OCI-LY1 (cell line): ENCODE results near the gene AKAP13.

ENCODE experiments used
- H2AFZ ChIP-seq: fragments of 200-600 bp; sonication (generic), shearing (Covaris generic); 2 replicates; pipeline ENCODE4 v1.6.0; 2014; ENCODE audit warnings: antibody characterized with exemption, mild to moderate bottlenecking, low read length
- H3F3A ChIP-seq: fragments of 200-600 bp; sonication (generic), shearing (Covaris generic); 2 replicates; pipeline ENCODE4 v1.6.0; 2014; ENCODE audit warnings: mild to moderate bottlenecking, antibody characterized with exemption, low read length, moderate library complexity; ENCODE audit not compliant: insufficient read depth
- H3K27ac ChIP-seq: fragments of 200-600 bp; sonication (generic); 2 replicates; pipeline ENCODE4 v1.5.1; 2014; ENCODE audit warnings: low read length, mixed run types, mild to moderate bottlenecking, low read depth; ENCODE audit not compliant: poor library complexity, severe bottlenecking
- H3K27me3 ChIP-seq: fragments of 200-600 bp; sonication (generic); 2 replicates; pipeline ENCODE4 v1.6.0; 2014; ENCODE audit warnings: antibody characterized with exemption, mild to moderate bottlenecking, low read length, moderate library complexity; ENCODE audit not compliant: insufficient read depth
- H3K36me3 ChIP-seq: fragments of 200-600 bp; sonication (generic); 2 replicates; pipeline ENCODE4 v1.6.1; 2014; ENCODE audit warnings: mild to moderate bottlenecking, antibody characterized with exemption, low read length, moderate library complexity, mixed read lengths; ENCODE audit not compliant: insufficient read depth
- H3K4me1 ChIP-seq: fragments of 200-600 bp; sonication (generic); 2 replicates; pipeline ENCODE4 v1.5.1; 2014; ENCODE audit warnings: mild to moderate bottlenecking, low read length, moderate library complexity; ENCODE audit not compliant: insufficient read depth, severe bottlenecking
- H3K4me2 ChIP-seq: fragments of 200-600 bp; sonication (generic), shearing (Covaris generic); 2 replicates; pipeline ENCODE4 v1.6.1; 2014; ENCODE audit warnings: low read length
- H3K4me3 ChIP-seq: fragments of 200-600 bp; sonication (generic); 2 replicates; pipeline ENCODE4 v1.5.1; 2014; ENCODE audit warnings: low read length, low read depth, mild to moderate bottlenecking, mixed read lengths; ENCODE audit not compliant: poor library complexity, severe bottlenecking
- H3K79me2 ChIP-seq: fragments of 200-600 bp; shearing (Covaris generic); 2 replicates; pipeline ENCODE4 v1.6.1; 2016; ENCODE audit warnings: mixed run types, low read length, mixed read lengths; ENCODE audit not compliant: insufficient read depth
- H3K9ac ChIP-seq: fragments of 200-600 bp; sonication (generic), shearing (Covaris generic); 2 replicates; pipeline ENCODE4 v1.6.1; 2014; ENCODE audit warnings: mild to moderate bottlenecking, low read length, mixed read lengths
- H3K9me2 ChIP-seq: fragments of 200-600 bp; sonication (generic), shearing (Covaris generic); 2 replicates; pipeline ENCODE4 v1.6.1; 2014; ENCODE audit warnings: low read depth, mild to moderate bottlenecking, low read length, mixed read lengths
- H3K9me3 ChIP-seq: fragments of 200-600 bp; shearing (Covaris generic); 2 replicates; pipeline ENCODE4 v1.6.1; 2014; ENCODE audit warnings: low read length, mixed read lengths
- H4K20me1 ChIP-seq: fragments of 200-600 bp; sonication (generic), shearing (Covaris generic); 2 replicates; pipeline ENCODE4 v1.6.0; 2016; ENCODE audit warnings: mild to moderate bottlenecking, low read length; ENCODE audit not compliant: insufficient read depth
- CTCF ChIP-seq: fragments of 200-600 bp; sonication (generic), shearing (Covaris generic); IDR thresholded peaks from 2 replicates; pipeline ENCODE4 v1.5.1; 2017; ENCODE audit warnings: mild to moderate bottlenecking, antibody characterized with exemption, low read length, moderate library complexity, mixed read lengths
- EZH2 ChIP-seq: fragments of 200-600 bp; sonication (generic), shearing (Covaris generic); IDR thresholded peaks from 2 replicates; pipeline ENCODE4 v1.8.0; 2017; ENCODE audit warnings: borderline replicate concordance, mixed run types, mild to moderate bottlenecking, antibody characterized with exemption, low read length, moderate library complexity, mixed read lengths

The AKAP13 gene

GRCh38 chr15:85488997-85489396 is 108.6 kb downstream of the AKAP13 start:
- Histone ChIP-seq H4K20me1 (no peaks in the 10 kb centered on the region), H3K4me1 (peaks cover 70% of the 10 kb centered on the region), H2AFZ (no peak overlapping the region), H3K9me2 (no peaks in the 10 kb centered on the region), H3F3A (peaks cover 3% of the 10 kb centered on the region; the same call in 1 of the 2 replicates), H3K27me3 (no peaks in the 10 kb centered on the region), H3K4me3 (no peak overlapping the region), H3K27ac (peak overlapping the region; percentile 9), H3K4me2 (peak overlapping the region; percentile 0; the same call in 1 of the 2 replicates), H3K79me2 (peaks cover 6% of the 10 kb centered on the region; the same call in 1 of the 2 replicates), H3K36me3 (peaks cover 3% of the 10 kb centered on the region; the same call in 1 of the 2 replicates), H3K9me3 (no peaks in the 10 kb centered on the region), H3K9ac (no peak overlapping the region; the same call in 1 of the 2 replicates)
- no peak for TF ChIP-seq CTCF
- TF ChIP-seq EZH2: no peak

DNA sequence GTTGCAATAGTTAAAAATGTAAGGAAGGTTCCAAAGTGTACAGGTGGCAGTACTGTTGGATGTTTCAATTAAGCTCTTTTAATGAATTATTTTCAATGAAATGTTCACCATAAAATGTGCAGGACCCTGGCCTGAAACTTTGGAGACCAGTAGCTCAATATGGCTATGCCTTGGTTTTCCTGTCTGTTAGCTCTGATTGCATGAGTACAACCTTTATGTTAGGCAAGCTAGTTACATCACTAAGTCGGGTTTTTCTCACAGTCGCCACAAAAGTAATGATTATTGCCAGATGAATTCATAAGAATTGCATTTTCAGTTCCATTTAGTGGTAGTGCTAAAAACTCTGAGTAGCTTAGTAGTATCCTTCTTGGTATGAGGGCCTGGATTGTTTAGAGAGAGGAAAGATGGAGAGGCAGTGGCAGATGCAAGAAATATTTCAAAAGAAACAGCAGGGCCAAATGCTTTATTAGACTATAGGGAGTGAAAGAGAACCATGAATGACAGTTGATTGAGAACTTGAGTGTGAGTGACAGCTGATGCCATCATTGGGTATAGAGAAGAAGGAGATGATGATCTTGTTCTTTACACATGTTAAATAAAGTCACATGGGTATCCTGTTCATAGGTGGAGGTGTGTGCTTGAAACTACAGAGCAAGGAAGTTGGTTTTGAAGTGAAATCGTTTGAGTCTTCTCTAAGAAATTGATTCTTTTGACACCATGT is 109.5 kb downstream of the AKAP13 start:
- Histone ChIP-seq H3K79me2 (peaks cover 6% of the 10 kb centered on the region; the same call in 1 of the 2 replicates), H3K4me1 (peaks cover 70% of the 10 kb centered on the region), H3K9me2 (no peaks in the 10 kb centered on the region), H3K27ac (peak overlapping the region; percentile 54), H3K4me2 (peak overlapping the region; percentile 0; the same call in 1 of the 2 replicates), H3K36me3 (peaks cover 3% of the 10 kb centered on the region; the same call in 1 of the 2 replicates), H3K9me3 (no peaks in the 10 kb centered on the region), H3K4me3 (no peak overlapping the region), H3F3A (peaks cover under 1% of the 10 kb centered on the region; the same call in 1 of the 2 replicates), H4K20me1 (no peaks in the 10 kb centered on the region), H3K27me3 (no peaks in the 10 kb centered on the region), H2AFZ (no peak overlapping the region), H3K9ac (no peak overlapping the region)
- TF ChIP-seq CTCF: no peak
- no peak for TF ChIP-seq EZH2

GRCh38 chr15:85490856-85491255 is 110.5 kb downstream of the AKAP13 start:
- Histone ChIP-seq H3K27me3 (no peaks in the 10 kb centered on the region), H2AFZ (no peak overlapping the region), H3K4me1 (peaks cover 70% of the 10 kb centered on the region), H3K9me3 (no peaks in the 10 kb centered on the region), H3K4me3 (no peak overlapping the region), H3F3A (no peaks in the 10 kb centered on the region), H4K20me1 (no peaks in the 10 kb centered on the region), H3K27ac (peak overlapping the region; percentile 54), H3K9ac (no peak overlapping the region), H3K4me2 (no peak overlapping the region), H3K9me2 (no peaks in the 10 kb centered on the region), H3K36me3 (peaks cover 3% of the 10 kb centered on the region; the same call in 1 of the 2 replicates), H3K79me2 (peaks cover 10% of the 10 kb centered on the region; the same call in 1 of the 2 replicates)
- TF ChIP-seq EZH2 (no peak), CTCF (no peak)
